HepG2 (cell line): ENCODE results near the gene EPHX1. TPM values are rescaled to one million over a fixed set of nuclear protein-coding genes. Genes with fewer than 3 reads are reported as not detected.
A peak's percentile ranks its signal among the peaks of the same experiment; 100 is the strongest.

Experiments
- ARID3A ChIP-seq: IDR thresholded peaks from 2 replicates; pipeline ENCODE4 v1.6.1; 2012; ENCODE audit warnings: low read depth, low read length, improper control_type of control experiment
- CEBPB ChIP-seq: IDR thresholded peaks from 2 replicates; pipeline ENCODE4 v1.6.1; 2011; ENCODE audit warnings: low read depth, low read length, improper control_type of control experiment, borderline replicate concordance
- CREB3 ChIP-seq: sonication (generic); formaldehyde crosslinking; IDR thresholded peaks from 2 replicates; pipeline ENCODE4 v1.5.0; 2020; ENCODE audit warnings: missing genetic modification reagents
- ERF ChIP-seq: IDR thresholded peaks from 2 replicates; pipeline ENCODE4 v1.6.1; 2018; ENCODE audit warnings: missing biosample characterization, missing genetic modification reagents
- GFI1 ChIP-seq: sonication (generic); formaldehyde crosslinking; IDR thresholded peaks from 2 replicates; pipeline ENCODE4 v1.5.0; 2020; ENCODE audit warnings: missing genetic modification reagents, mild to moderate bottlenecking, borderline replicate concordance
- JUND ChIP-seq: sonication (generic); formaldehyde crosslinking; IDR thresholded peaks from 2 replicates; pipeline ENCODE4 v1.8.0; 2022; ENCODE audit warnings: mild to moderate bottlenecking, missing genetic modification reagents
- KLF11 ChIP-seq: IDR thresholded peaks from 2 replicates; pipeline ENCODE4 v1.6.1; 2016; ENCODE audit warnings: missing compliant biosample characterization
- KMT2B ChIP-seq: IDR thresholded peaks from 2 replicates; pipeline ENCODE4 v1.6.1; 2016; ENCODE audit warnings: missing genetic modification reagents, missing compliant biosample characterization
- NFIC ChIP-seq: IDR thresholded peaks from 2 replicates; pipeline ENCODE4 v1.6.1; 2012; ENCODE audit warnings: mild to moderate bottlenecking, low read length, inconsistent platforms
- NR2F6 ChIP-seq, 2 experiments: IDR thresholded peaks; 2 replicates each; pipeline ENCODE4 v1.6.1; 2016; ENCODE audit warnings: antibody characterized with exemption in 1 of 2, mild to moderate bottlenecking in 1 of 2
- POGK ChIP-seq: sonication (generic); formaldehyde crosslinking; conservative IDR thresholded peaks from 2 replicates; pipeline ENCODE4 v1.8.0; 2022; ENCODE audit warnings: mild to moderate bottlenecking, moderate library complexity, missing genetic modification reagents
- PPARG ChIP-seq: conservative IDR thresholded peaks from 2 replicates; pipeline ENCODE4 v1.6.1; 2016; ENCODE audit warnings: missing biosample characterization, missing genetic modification reagents
- RARG ChIP-seq: sonication (generic); formaldehyde crosslinking; IDR thresholded peaks from 2 replicates; pipeline ENCODE4 v1.4.0; 2020; ENCODE audit warnings: low read depth, mild to moderate bottlenecking, missing genetic modification reagents
- RFX3 ChIP-seq: IDR thresholded peaks from 2 replicates; pipeline ENCODE4 v1.6.1; 2016; ENCODE audit warnings: missing biosample characterization, missing genetic modification reagents
- SMAD3 ChIP-seq: sonication (generic); formaldehyde crosslinking; IDR thresholded peaks from 2 replicates; pipeline ENCODE4 v1.4.0; 2020; ENCODE audit warnings: missing genetic modification reagents
- SOX6 ChIP-seq, 2 experiments: fragments of 450-650 bp in 1 of 2; sonication (generic) in 1 of 2; formaldehyde crosslinking in 1 of 2; IDR thresholded peaks; 2 replicates each; pipeline versions ENCODE4 v1.4.0 to v1.6.1; 2017 to 2020; ENCODE audit warnings: antibody characterized with exemption in 1 of 2, mild to moderate bottlenecking in 1 of 2, missing genetic modification reagents in 1 of 2
- SRSF9 ChIP-seq: fragments of 200-400 bp; formaldehyde crosslinking; IDR thresholded peaks from 2 replicates; pipeline ENCODE4 v1.6.1; 2018; ENCODE audit warnings: borderline replicate concordance, mild to moderate bottlenecking, low read depth, low read length; ENCODE audit not compliant: insufficient read depth, poor library complexity, severe bottlenecking
- STAG1 ChIP-seq: sonication (generic); formaldehyde crosslinking; IDR thresholded peaks from 2 replicates; pipeline ENCODE4 v1.4.0; 2020; ENCODE audit warnings: missing genetic modification reagents
- TOE1 ChIP-seq: sonication (generic); formaldehyde crosslinking; IDR thresholded peaks from 2 replicates; pipeline ENCODE4 v1.4.0; 2020; ENCODE audit warnings: mild to moderate bottlenecking, missing genetic modification reagents
- ZGPAT ChIP-seq: IDR thresholded peaks from 2 replicates; pipeline ENCODE4 v1.6.1; 2016; ENCODE audit warnings: mild to moderate bottlenecking
- ZMAT3 ChIP-seq: sonication (generic); formaldehyde crosslinking; conservative IDR thresholded peaks from 2 replicates; pipeline ENCODE4 v1.7.0; 2021; ENCODE audit warnings: missing genetic modification reagents
- ZNF382 ChIP-seq: sonication (generic); formaldehyde crosslinking; IDR thresholded peaks from 2 replicates; pipeline ENCODE4 v1.5.0; 2020; ENCODE audit warnings: missing genetic modification reagents, mild to moderate bottlenecking, borderline replicate concordance
- ZNF605 ChIP-seq: sonication (generic); formaldehyde crosslinking; IDR thresholded peaks from 2 replicates; pipeline ENCODE4 v1.8.0; 2022; ENCODE audit warnings: mild to moderate bottlenecking, missing genetic modification reagents
- ZNF770 ChIP-seq: sonication (generic); formaldehyde crosslinking; IDR thresholded peaks from 2 replicates; pipeline ENCODE4 v1.5.0; 2020; ENCODE audit warnings: mild to moderate bottlenecking, missing genetic modification reagents
- polyA plus RNA-seq, 8 experiments: library from polyadenylated mRNA; depleted of rRNA in 3 of 8; stranded (reverse) in 7 of 8; unstranded in 1 of 8; fragments of >200 nt; fragmentation: Illumina TruSeq in 4 of 8; extraction: Trizol in 4 of 8; gene quantifications; 2 replicates each; pipeline versions ENCODE4 v1.2.1 to v1.2.3, GENCODE V29; 2011 to 2016; ENCODE audit warnings: low read depth in 4 of 8, missing spikeins in 1 of 8, mixed read lengths in 1 of 8; ENCODE audit not compliant: insufficient read depth in 1 of 8
- total RNA-seq, 5 experiments: library from RNA; depleted of rRNA; stranded (reverse); fragments of >200 nt; fragmentation: Illumina TruSeq; extraction: Trizol; gene quantifications; 2 replicates each; pipeline ENCODE4 v1.2.3, GENCODE V29; 2016; ENCODE audit warnings: low read depth in 1 of 5

The EPHX1 gene
- total and polyA plus RNA-seq, 2 of the 13 experiments (the other 11 are each of a cell fraction or from before 2014, with no cell fraction given): 27.7 to 36.5 TPM

- TF ChIP-seq ARID3A: peak; percentile 40; the same call in 1 of the 2 replicates
- TF ChIP-seq RFX3 (CRISPR knock-in tag): no peak
- no peak for TF ChIP-seq JUND (CRISPR knock-in tag)
- no peak for TF ChIP-seq SOX6 (IDR thresholded peaks at IDR 0.05)
- peak; percentile 52; the same call in 1 of the 2 replicates for TF ChIP-seq SOX6 (CRISPR knock-in tag; IDR thresholded peaks at IDR 0.05)
- no peak for TF ChIP-seq KLF11
- TF ChIP-seq ZNF382 (CRISPR knock-in tag): no peak
- TF ChIP-seq PPARG (CRISPR knock-in tag): no peak
- 0 out of 2 replicates have a peak, but pooled peaks have one; percentile 26 for TF ChIP-seq POGK (CRISPR knock-in tag)
- no peak for TF ChIP-seq ZNF605 (CRISPR knock-in tag)
- no peak for TF ChIP-seq TOE1
- TF ChIP-seq CEBPB: 0 out of 2 replicates have a peak, but pooled peaks have one; percentile 24
- TF ChIP-seq SRSF9: no peak
- TF ChIP-seq ZMAT3 (CRISPR knock-in tag): no peak
- TF ChIP-seq SMAD3 (CRISPR knock-in tag): peak; percentile 26; the same call in 1 of the 2 replicates
- peak; percentile 74; the same call in 1 of the 2 replicates for TF ChIP-seq GFI1 (CRISPR knock-in tag)
- TF ChIP-seq STAG1: peak; percentile 98
- TF ChIP-seq ZNF770 (CRISPR knock-in tag): no peak
- no peak for TF ChIP-seq NFIC
- TF ChIP-seq NR2F6 (IDR thresholded peaks at IDR 0.05): no peak
- peak; percentile 46 for TF ChIP-seq NR2F6 (CRISPR knock-in tag; IDR thresholded peaks at IDR 0.05)
- peak; percentile 69; the same call in 1 of the 2 replicates for TF ChIP-seq ERF (CRISPR knock-in tag)
- TF ChIP-seq RARG: no peak
- TF ChIP-seq CREB3 (CRISPR knock-in tag): no peak
- peak; percentile 58 for TF ChIP-seq ZGPAT
- TF ChIP-seq KMT2B (CRISPR knock-in tag): no peak
Measured at GRCh38 chr1:225772323-225772768, 37.6 kb upstream of the EPHX1 start (continued).
